ENCODE measurements around the gene GLUL.

GLUL gene

DNA sequence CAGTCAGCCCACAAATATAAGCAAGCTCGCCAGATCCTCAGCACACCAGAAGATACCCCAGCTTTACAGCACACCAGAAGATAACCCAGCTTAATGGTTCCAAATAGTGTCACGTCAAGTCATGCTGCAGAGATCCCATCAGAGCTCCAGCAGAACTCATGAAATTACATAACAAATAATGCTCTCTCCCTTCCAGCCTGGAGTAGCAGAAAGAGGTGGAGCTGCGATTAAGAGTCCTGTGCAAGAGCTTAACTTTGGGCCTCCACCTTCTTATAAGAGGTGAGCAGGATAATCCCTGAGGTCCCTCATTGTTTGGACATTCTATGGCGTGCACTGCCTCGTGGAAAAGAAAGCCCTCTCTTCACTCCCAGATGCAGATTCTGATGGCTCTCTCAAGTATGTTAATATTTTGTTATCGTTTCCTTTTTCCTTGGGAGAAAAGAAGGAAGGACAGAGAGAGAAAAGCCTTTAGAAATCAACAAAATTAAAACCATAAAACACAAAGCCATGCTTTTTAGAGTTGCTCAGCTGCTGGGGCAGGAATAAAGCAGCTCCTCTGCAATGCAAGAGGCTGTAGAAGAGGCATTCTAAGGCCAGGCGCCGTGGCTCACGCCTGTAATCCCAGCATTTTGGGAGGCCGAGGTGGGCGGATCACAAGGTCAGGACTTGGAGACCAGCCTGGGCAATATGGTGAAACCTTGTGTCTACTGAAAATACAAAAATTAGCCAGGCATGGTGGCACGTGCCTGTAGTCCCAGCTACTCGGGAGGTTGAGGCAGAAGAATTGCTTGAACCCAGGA is 59.1 kb downstream of the GLUL start:
- no peak overlapping the region for H3K9ac ChIP-seq (ENCODE audit: low read length)
- no peaks in the 10 kb centered on the region for H3K36me3 ChIP-seq (ENCODE audit: low read length)
- H3F3A ChIP-seq (ENCODE audit: insufficient read depth) = no peaks in the 10 kb centered on the region
- H2AFZ ChIP-seq (ENCODE audit: low read depth, low read length, severe bottlenecking) = no peak overlapping the region
- no peaks in the 10 kb centered on the region for H4K20me1 ChIP-seq (ENCODE audit: low read depth, low read length)
- no peaks in the 10 kb centered on the region for H3K79me2 ChIP-seq (ENCODE audit: insufficient read depth, low read length)
- H3K4me3 ChIP-seq (ENCODE audit: insufficient read depth, low read length, poor library complexity, severe bottlenecking) = no peak overlapping the region
- H3K27ac ChIP-seq (ENCODE audit: low read depth, low read length) = no peak overlapping the region
- H3K9me3 ChIP-seq (ENCODE audit: insufficient read depth, low read length) = no peaks in the 10 kb centered on the region
- H3K27me3 ChIP-seq (ENCODE audit: low read length) = no peaks in the 10 kb centered on the region
- H3K4me2 ChIP-seq (ENCODE audit: low read depth, low read length, poor library complexity, severe bottlenecking) = no peak overlapping the region
- no peaks in the 10 kb centered on the region for H3K9me2 ChIP-seq (replicated peaks; ENCODE audit: insufficient read depth, low read length)
- TF ChIP-seq, protein P1, sequence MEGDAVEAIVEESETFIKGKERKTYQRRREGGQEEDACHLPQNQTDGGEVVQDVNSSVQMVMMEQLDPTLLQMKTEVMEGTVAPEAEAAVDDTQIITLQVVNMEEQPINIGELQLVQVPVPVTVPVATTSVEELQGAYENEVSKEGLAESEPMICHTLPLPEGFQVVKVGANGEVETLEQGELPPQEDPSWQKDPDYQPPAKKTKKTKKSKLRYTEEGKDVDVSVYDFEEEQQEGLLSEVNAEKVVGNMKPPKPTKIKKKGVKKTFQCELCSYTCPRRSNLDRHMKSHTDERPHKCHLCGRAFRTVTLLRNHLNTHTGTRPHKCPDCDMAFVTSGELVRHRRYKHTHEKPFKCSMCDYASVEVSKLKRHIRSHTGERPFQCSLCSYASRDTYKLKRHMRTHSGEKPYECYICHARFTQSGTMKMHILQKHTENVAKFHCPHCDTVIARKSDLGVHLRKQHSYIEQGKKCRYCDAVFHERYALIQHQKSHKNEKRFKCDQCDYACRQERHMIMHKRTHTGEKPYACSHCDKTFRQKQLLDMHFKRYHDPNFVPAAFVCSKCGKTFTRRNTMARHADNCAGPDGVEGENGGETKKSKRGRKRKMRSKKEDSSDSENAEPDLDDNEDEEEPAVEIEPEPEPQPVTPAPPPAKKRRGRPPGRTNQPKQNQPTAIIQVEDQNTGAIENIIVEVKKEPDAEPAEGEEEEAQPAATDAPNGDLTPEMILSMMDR (IDR thresholded peaks at IDR 0.05; ENCODE audit: insufficient read depth, low read length, poor library complexity, severe bottlenecking) = no peak
- TF ChIP-seq EZH2phosphoT487 (conservative IDR thresholded peaks at IDR 0.05; ENCODE audit: low read length) = no peak
